Measurements from ENCODE around the gene ZNF391. TPM values are rescaled to one million over a fixed set of nuclear protein-coding genes. Genes with fewer than 3 reads are reported as not detected.

ZNF391 gene
- total RNA-seq, 1 experiment from 2014 or later = 5.4 TPM

DNA sequence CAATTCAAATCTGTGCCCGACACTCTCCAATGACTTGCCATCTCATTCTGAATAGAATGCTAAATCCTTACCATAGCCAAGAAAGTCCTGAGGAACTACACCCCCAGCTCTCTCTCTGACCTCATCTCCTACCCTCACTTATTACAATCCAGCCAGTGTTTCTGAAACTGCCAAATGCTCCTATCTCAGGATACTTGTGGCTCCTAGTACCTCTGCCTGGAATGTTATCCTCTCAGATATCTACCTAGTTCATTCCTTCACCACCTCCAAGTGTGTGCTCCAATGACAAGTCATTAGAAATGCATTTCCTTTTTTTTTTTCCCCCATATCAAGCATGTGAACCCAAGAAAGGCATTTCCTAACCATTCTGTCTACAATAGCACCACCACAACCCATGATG lies 59.9 kb downstream of the ZNF391 start:
- Histone ChIP-seq H4K91ac (ENCODE audit: insufficient read length, low read depth, low read length) (no peak overlapping the region), H3K4ac (ENCODE audit: low read depth, low read length) (no peak overlapping the region), H4K20me1 (ENCODE audit: control insufficient read depth, insufficient read depth, insufficient read length) (no peaks in the 10 kb centered on the region), H2BK15ac (ENCODE audit: low read depth, low read length) (no peak overlapping the region), H4K8ac (replicated peaks; ENCODE audit: insufficient read length, low read depth, low read length) (no peak overlapping the region), H3T11ph (ENCODE audit: low read length) (no peak overlapping the region), H3K79me1 (ENCODE audit: insufficient read depth, low read depth, low read length, poor library complexity, severe bottlenecking) (no peaks in the 10 kb centered on the region), H2AK5ac (ENCODE audit: insufficient read length, low read length) (no peak overlapping the region), H4K5ac (ENCODE audit: insufficient read length, low read depth, low read length) (no peak overlapping the region), H3K4me2 (ENCODE audit: insufficient read depth, insufficient read length, low read length) (no peak overlapping the region), H3K56ac (ENCODE audit: insufficient read length, low read depth, low read length) (no peak overlapping the region), H2AFZ (ENCODE audit: low read length) (no peak overlapping the region), H2BK12ac (ENCODE audit: insufficient read length, low read depth, low read length) (no peak overlapping the region), H3K23me2 (ENCODE audit: insufficient read length, low read depth, low read length, poor library complexity, severe bottlenecking) (no peaks in the 10 kb centered on the region), H3K79me2 (ENCODE audit: insufficient read depth, low read length) (no peaks in the 10 kb centered on the region), H3K27ac (ENCODE audit: insufficient read length, low read depth, low read length) (no peak overlapping the region), H2BK20ac (ENCODE audit: low read depth, low read length, poor library complexity, severe bottlenecking) (no peak overlapping the region), H3K18ac (ENCODE audit: insufficient read length, low read depth, low read length) (no peak overlapping the region), H3K23ac (ENCODE audit: insufficient read length, low read depth, low read length) (no peak overlapping the region), H3K27me3 (ENCODE audit: insufficient read depth, low read length) (no peaks in the 10 kb centered on the region), H2BK120ac (ENCODE audit: low read depth, low read length, poor library complexity, severe bottlenecking) (no peak overlapping the region), H3K9ac (ENCODE audit: extremely low read depth, insufficient read length, low read length) (no peak overlapping the region), H3K14ac (ENCODE audit: insufficient read depth, low read length) (no peak overlapping the region), H3K4me1 (ENCODE audit: insufficient read depth, low read length) (no peaks in the 10 kb centered on the region), H3K9me3 (ENCODE audit: control insufficient read depth, low read depth, low read length) (peaks cover 56% of the 10 kb centered on the region), H2BK5ac (ENCODE audit: insufficient read length, low read length) (no peak overlapping the region)
- TF ChIP-seq, protein P1, sequence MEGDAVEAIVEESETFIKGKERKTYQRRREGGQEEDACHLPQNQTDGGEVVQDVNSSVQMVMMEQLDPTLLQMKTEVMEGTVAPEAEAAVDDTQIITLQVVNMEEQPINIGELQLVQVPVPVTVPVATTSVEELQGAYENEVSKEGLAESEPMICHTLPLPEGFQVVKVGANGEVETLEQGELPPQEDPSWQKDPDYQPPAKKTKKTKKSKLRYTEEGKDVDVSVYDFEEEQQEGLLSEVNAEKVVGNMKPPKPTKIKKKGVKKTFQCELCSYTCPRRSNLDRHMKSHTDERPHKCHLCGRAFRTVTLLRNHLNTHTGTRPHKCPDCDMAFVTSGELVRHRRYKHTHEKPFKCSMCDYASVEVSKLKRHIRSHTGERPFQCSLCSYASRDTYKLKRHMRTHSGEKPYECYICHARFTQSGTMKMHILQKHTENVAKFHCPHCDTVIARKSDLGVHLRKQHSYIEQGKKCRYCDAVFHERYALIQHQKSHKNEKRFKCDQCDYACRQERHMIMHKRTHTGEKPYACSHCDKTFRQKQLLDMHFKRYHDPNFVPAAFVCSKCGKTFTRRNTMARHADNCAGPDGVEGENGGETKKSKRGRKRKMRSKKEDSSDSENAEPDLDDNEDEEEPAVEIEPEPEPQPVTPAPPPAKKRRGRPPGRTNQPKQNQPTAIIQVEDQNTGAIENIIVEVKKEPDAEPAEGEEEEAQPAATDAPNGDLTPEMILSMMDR (conservative IDR thresholded peaks at IDR 0.05) = no peak
- H3K36me3 Mint-ChIP-seq (ENCODE audit: insufficient read depth in 1 of 3, low read depth in 3 of 3) = peaks cover 42 to 58% (median 46%) of the 10 kb centered on the region in 3 experiments
- H3K4me3 Mint-ChIP-seq = no peak overlapping the region
- no peak overlapping the region for H3K27ac Mint-ChIP-seq
- DNase-seq = no peak
- H3K9me3 Mint-ChIP-seq = peaks cover 61 to 68% of the 10 kb centered on the region in 2 experiments
- H3K4me1 Mint-ChIP-seq = no peaks in the 10 kb centered on the region
- no CpG with 5 or more reads among the region's 1 CpG for WGBS (ENCODE audit: extremely low coverage, insufficient read length, low lambda C conversion rate)
- H3K27me3 Mint-ChIP-seq (ENCODE audit: low read depth) = no peaks in the 10 kb centered on the region; the same call in 1 of the 2 replicates
